PC-9 (cell line): Measurements from ENCODE around the gene SKAP2. TPM values are rescaled to one million over a fixed set of nuclear protein-coding genes. Genes with fewer than 3 reads are reported as not detected.

ENCODE experiments used
- BruUV-seq: library from RNA; stranded (reverse); fragments of 400-500 nt; replicated peaks from 2 replicates; lab custom pipeline; 2021; lab: Mats Ljungman, UMichigan
- CTCF ChIA-PET: fragments of 300-600 bp; sonication (Branson Sonifier 250); formaldehyde crosslinking; loops from one replicate; lab custom pipeline; 2022; ENCODE audit warnings: antibody characterized with exemption; lab: Charles Lee
- POLR2A ChIA-PET: fragments of 300-600 bp; sonication (Branson Sonifier 250); formaldehyde crosslinking; loops from one replicate; lab custom pipeline; 2022; ENCODE audit warnings: antibody characterized with exemption; ENCODE audit not compliant: unreplicated experiment; lab: Charles Lee
- DNase-seq, 2 experiments: peaks; one replicate each; pipeline versions ENCODE4 v3.0.0 to v3.0.0-alpha.2; 2015 to 2022; ENCODE audit warnings: mixed read lengths in 1 of 2
- H2AFZ ChIP-seq: fragments of 200-600 bp; sonication (generic); 2 replicates; pipeline ENCODE4 v1.8.1; 2017; ENCODE audit warnings: antibody characterized with exemption
- H3F3A ChIP-seq: fragments of 200-600 bp; sonication (generic); 2 replicates; pipeline ENCODE4 v1.8.1; 2017; ENCODE audit warnings: antibody characterized with exemption, mild to moderate bottlenecking, low read depth; ENCODE audit not compliant: insufficient read depth
- H3K27ac ChIP-seq: fragments of 200-600 bp; sonication (generic); 2 replicates; pipeline ENCODE4 v1.6.1; 2016; ENCODE audit warnings: mixed run types
- H3K27me3 ChIP-seq: fragments of 200-600 bp; sonication (generic); 2 replicates; pipeline ENCODE4 v1.6.1; 2016; ENCODE audit warnings: low read depth, mixed run types; ENCODE audit not compliant: insufficient read depth
- H3K36me3 ChIP-seq: fragments of 200-600 bp; sonication (generic); 2 replicates; pipeline ENCODE4 v1.6.1; 2016; ENCODE audit warnings: low read depth, mixed run types
- H3K4me1 ChIP-seq: fragments of 200-600 bp; sonication (generic); replicated peaks from 2 replicates; pipeline ENCODE4 v1.6.1; 2016; ENCODE audit warnings: mixed run types; ENCODE audit not compliant: insufficient read depth
- H3K4me2 ChIP-seq: fragments of 200-600 bp; sonication (generic); 2 replicates; pipeline ENCODE4 v1.6.1; 2017; ENCODE audit warnings: mixed run types
- H3K4me3 ChIP-seq: fragments of 200-600 bp; sonication (generic); 2 replicates; pipeline ENCODE4 v1.6.1; 2016; ENCODE audit warnings: mixed run types
- H3K79me2 ChIP-seq: fragments of 200-600 bp; sonication (generic); 2 replicates; pipeline ENCODE4 v1.6.1; 2017; ENCODE audit warnings: low read depth, mixed run types
- H3K9me2 ChIP-seq: fragments of 200-600 bp; sonication (generic); 2 replicates; pipeline ENCODE4 v1.8.1; 2017; ENCODE audit warnings: mild to moderate bottlenecking; ENCODE audit not compliant: insufficient read depth
- H3K9me3 ChIP-seq: fragments of 200-600 bp; sonication (generic); 2 replicates; pipeline ENCODE4 v1.8.1; 2016; ENCODE audit warnings: low read depth; ENCODE audit not compliant: insufficient read depth
- H4K20me1 ChIP-seq: fragments of 200-600 bp; sonication (generic); 2 replicates; pipeline ENCODE4 v1.8.1; 2017; ENCODE audit not compliant: insufficient read depth
- CTCF ChIP-seq: fragments of 200-600 bp; sonication (generic); conservative IDR thresholded peaks from 2 replicates; pipeline ENCODE4 v1.6.1; 2017; ENCODE audit warnings: mixed run types, antibody characterized with exemption, mild to moderate bottlenecking, moderate library complexity
- EZH2 ChIP-seq: fragments of 200-600 bp; sonication (generic); IDR thresholded peaks from 2 replicates; pipeline ENCODE4 v1.8.0; 2017; ENCODE audit warnings: antibody characterized with exemption, low read depth
- intact Hi-C: fragments of 100-400 bp; cut with micrococcal nuclease; formaldehyde crosslinking; loops from one replicate; pipeline ENCODE4 v1.10.0; 2022; ENCODE audit not compliant: unreplicated experiment
- total RNA-seq: library from RNA; stranded (reverse); gene quantifications from 2 replicates; pipeline ENCODE4 v1.2.3, GENCODE V29; 2021

The SKAP2 gene
- total RNA-seq, 1 experiment from 2014 or later, result 74.9 TPM

GRCh38 chr7:26629696-26630095, 234.7 kb downstream of the SKAP2 start:
- DNase-seq, result no peak
- no peaks in the 10 kb centered on the region for H3F3A ChIP-seq
- no peaks in the 10 kb centered on the region for H3K79me2 ChIP-seq
- TF ChIP-seq CTCF (no peak), EZH2 (no peak)
- H4K20me1 ChIP-seq, result no peaks in the 10 kb centered on the region
- no peak overlapping the region for H3K4me2 ChIP-seq
- intact Hi-C loops, result no loop called here
- BruUV-seq, result no TSS peak
- no peak overlapping the region for H2AFZ ChIP-seq
- no peaks in the 10 kb centered on the region for H3K36me3 ChIP-seq
- ChIA-PET POLR2A (no interaction called here), CTCF (no interaction called here)
- no peak overlapping the region for H3K4me3 ChIP-seq
- no peaks in the 10 kb centered on the region for H3K9me3 ChIP-seq
- H3K27me3 ChIP-seq, result no peaks in the 10 kb centered on the region
- no peak overlapping the region for H3K27ac ChIP-seq
- no peaks in the 10 kb centered on the region for H3K9me2 ChIP-seq
- H3K4me1 ChIP-seq, result peaks cover 7% of the 10 kb centered on the region; the same call in 1 of the 2 replicates

- H3F3A ChIP-seq, result no peaks in the 10 kb centered on the region
- CTCF ChIA-PET, result no interaction called here
- POLR2A ChIA-PET, result interaction anchor here (0.5 kb wide), 2 partner anchors 22 to 39 kb away, joined by 6 to 8 read pairs; no protein-coding TSS in a partner anchor
Measured at GRCh38 chr7:26627891-26628341, 236.5 kb downstream of the SKAP2 start.

GRCh38 chr7:26627221-26627620, 237.2 kb downstream of the SKAP2 start:
- Histone ChIP-seq H2AFZ (no peak overlapping the region), H3K9me3 (no peaks in the 10 kb centered on the region), H3K27me3 (no peaks in the 10 kb centered on the region), H3K4me3 (no peak overlapping the region), H3K4me2 (no peak overlapping the region), H3K36me3 (no peaks in the 10 kb centered on the region), H3K4me1 (no peaks in the 10 kb centered on the region), H3K27ac (no peak overlapping the region), H3K79me2 (no peaks in the 10 kb centered on the region), H4K20me1 (no peaks in the 10 kb centered on the region), H3K9me2 (no peaks in the 10 kb centered on the region), H3F3A (no peaks in the 10 kb centered on the region)
- intact Hi-C loops, result no loop called here
- TF ChIP-seq CTCF, result no peak
- TF ChIP-seq EZH2, result no peak
- ChIA-PET CTCF (no interaction called here), POLR2A (no interaction called here)
- DNase-seq, result no peak
- no TSS peak for BruUV-seq

More at GRCh38 chr7:26627891-26628341, 236.5 kb downstream of the SKAP2 start:
- H3K4me3 ChIP-seq, result no peak overlapping the region
- no peaks in the 10 kb centered on the region for H3K79me2 ChIP-seq
- no TSS peak for BruUV-seq
- no peaks in the 10 kb centered on the region for H3K9me3 ChIP-seq
- intact Hi-C loops, result no loop called here
- H3K27me3 ChIP-seq, result no peaks in the 10 kb centered on the region
- no peaks in the 10 kb centered on the region for H3K36me3 ChIP-seq
- DNase-seq, result no peak
- no peak overlapping the region for H3K4me2 ChIP-seq
- no peak overlapping the region for H2AFZ ChIP-seq
- H4K20me1 ChIP-seq, result no peaks in the 10 kb centered on the region
- H3K27ac ChIP-seq, result no peak overlapping the region
- H3K4me1 ChIP-seq, result no peaks in the 10 kb centered on the region
- no peaks in the 10 kb centered on the region for H3K9me2 ChIP-seq
- TF ChIP-seq CTCF, result no peak
- TF ChIP-seq EZH2, result no peak
